ENCODE results near the gene CEP152.

DNA sequence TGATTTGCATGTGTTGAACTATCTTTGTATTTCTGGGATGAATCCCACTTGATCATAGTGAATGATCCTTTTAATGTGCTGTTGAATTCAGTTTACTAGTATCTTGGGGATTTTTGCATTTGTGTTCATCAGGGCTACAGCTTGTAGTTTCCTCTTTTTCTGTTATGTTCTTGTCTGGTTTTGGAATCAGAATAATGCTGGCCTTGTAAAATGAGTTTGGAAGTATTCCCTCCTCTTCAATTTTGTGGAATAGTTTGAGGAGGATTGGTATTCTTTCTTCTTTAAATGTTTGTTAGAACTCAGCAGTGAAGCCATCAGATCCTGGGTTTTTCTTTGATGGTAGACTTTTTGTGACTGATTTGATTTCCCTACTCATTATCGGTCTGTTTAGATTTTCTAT lies 102.2 kb downstream of the CEP152 start:
- TF ChIP-seq REST (IDR thresholded peaks at IDR 0.05; ENCODE audit: low read depth) (no peak), CEBPB (IDR thresholded peaks at IDR 0.05) (no peak), YY1 (IDR thresholded peaks at IDR 0.05; ENCODE audit: low read depth) (no peak), RAD21 (IDR thresholded peaks at IDR 0.05; ENCODE audit: low read depth) (no peak), EP300 (IDR thresholded peaks at IDR 0.05; ENCODE audit: borderline replicate concordance) (no peak), CREB1 (IDR thresholded peaks at IDR 0.05; ENCODE audit: low read depth) (no peak), ZBTB7A (IDR thresholded peaks at IDR 0.05; ENCODE audit: low read depth) (no peak), USF1 (IDR thresholded peaks at IDR 0.05) (no peak), TAF1 (IDR thresholded peaks at IDR 0.05; ENCODE audit: low read depth) (no peak), TEAD4 (IDR thresholded peaks at IDR 0.05) (no peak), EGR1 (IDR thresholded peaks at IDR 0.05) (no peak), TCF12 (IDR thresholded peaks at IDR 0.05; ENCODE audit: low read depth) (no peak), FOXM1 (IDR thresholded peaks at IDR 0.05; ENCODE audit: borderline replicate concordance, low read depth) (no peak)
- TF ChIP-seq, protein P1, sequence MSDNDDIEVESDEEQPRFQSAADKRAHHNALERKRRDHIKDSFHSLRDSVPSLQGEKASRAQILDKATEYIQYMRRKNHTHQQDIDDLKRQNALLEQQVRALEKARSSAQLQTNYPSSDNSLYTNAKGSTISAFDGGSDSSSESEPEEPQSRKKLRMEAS (IDR thresholded peaks at IDR 0.05) = no peak
